ENCODE results near the gene RNF19B.
"Not testable (repeated sequence)": the region's sequence is repeated elsewhere in the genome, so short reads cannot be mapped to it uniquely, and the experiment has no call there.

RNF19B gene, protein sequence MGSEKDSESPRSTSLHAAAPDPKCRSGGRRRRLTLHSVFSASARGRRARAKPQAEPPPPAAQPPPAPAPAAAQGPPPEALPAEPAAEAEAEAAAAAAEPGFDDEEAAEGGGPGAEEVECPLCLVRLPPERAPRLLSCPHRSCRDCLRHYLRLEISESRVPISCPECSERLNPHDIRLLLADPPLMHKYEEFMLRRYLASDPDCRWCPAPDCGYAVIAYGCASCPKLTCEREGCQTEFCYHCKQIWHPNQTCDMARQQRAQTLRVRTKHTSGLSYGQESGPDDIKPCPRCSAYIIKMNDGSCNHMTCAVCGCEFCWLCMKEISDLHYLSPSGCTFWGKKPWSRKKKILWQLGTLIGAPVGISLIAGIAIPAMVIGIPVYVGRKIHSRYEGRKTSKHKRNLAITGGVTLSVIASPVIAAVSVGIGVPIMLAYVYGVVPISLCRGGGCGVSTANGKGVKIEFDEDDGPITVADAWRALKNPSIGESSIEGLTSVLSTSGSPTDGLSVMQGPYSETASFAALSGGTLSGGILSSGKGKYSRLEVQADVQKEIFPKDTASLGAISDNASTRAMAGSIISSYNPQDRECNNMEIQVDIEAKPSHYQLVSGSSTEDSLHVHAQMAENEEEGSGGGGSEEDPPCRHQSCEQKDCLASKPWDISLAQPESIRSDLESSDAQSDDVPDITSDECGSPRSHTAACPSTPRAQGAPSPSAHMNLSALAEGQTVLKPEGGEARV

DNA sequence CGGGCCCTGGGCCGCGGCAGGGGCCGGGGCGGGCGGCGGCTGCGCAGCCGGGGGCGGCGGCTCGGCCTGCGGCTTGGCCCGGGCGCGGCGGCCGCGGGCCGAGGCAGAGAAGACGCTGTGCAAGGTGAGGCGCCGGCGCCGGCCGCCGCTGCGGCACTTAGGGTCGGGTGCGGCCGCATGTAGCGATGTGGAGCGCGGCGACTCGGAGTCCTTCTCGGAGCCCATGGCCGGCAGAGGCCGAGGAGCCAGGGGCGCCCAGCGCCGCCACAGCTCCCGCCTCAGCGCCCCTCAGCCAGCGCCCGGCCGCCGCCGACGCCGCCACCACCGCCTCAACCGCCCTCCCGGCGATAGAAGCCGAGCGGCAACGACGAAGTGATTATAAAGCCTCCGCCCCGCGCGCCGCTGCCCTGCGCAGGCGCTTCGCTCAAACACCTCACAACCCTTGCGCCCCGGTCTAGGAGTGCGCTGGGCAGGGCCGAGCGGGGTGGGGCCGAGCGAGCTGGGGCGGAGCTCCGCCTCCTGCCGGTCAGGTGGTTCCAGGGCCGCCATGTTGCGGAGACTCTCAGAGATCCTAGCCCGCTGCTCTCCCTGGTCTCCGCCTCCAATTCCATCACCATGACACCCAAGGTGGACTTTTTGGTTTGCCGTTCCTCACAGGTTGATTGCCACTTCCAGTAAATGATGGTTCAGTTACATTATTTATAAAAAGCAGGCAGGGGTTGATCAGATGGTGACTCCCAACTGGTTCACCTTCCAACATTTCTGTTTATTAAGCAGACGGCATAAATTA is at the start of gene RNF19B:
TSS of gene RNF19B (minus strand) at position 349 of the 790 bp plus-strand sequence. CDS start at position 225, 124 bp downstream.
- DNase-seq = peak; percentile 82 to 93 (median 87)

DNA sequence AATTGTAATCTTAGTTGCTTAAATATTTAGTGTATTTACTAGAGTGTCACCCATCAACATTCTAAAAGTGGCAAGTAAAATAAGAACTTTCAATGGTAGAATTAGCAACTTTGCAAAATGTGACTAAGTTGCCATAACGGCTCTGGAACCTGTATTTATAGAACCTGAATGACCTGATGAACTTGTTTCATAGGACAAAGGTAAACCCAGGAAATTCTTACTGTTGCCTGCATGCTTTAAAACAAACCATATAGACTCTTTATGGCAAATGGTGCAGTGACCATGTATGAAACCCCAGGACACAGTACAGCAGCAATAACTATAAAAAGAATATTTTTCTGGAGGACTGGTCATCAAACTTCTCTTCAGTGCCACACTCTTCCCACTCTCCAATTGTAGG is 49.2 kb upstream of the RNF19B start:
- DNase-seq = no peak

DNA sequence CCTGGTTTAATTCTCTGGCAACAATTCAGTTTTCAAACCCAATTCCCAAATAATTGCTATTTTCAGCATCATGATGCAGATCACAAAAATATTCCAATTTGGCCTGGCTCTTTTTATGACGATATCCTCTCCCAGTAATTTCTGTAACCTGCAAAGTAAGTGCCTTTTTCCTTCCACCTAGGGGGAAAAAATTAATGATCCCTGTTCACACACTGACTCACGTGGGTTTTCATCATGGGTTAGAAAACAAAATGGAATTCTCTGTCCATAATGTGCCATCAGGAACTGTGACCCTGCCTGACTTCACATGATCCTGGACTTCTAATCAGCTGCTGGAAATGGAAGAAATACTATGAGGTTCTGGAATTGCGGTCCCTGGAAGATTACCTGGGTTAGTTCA is 47.6 kb upstream of the RNF19B start:
- no peak for DNase-seq

DNA sequence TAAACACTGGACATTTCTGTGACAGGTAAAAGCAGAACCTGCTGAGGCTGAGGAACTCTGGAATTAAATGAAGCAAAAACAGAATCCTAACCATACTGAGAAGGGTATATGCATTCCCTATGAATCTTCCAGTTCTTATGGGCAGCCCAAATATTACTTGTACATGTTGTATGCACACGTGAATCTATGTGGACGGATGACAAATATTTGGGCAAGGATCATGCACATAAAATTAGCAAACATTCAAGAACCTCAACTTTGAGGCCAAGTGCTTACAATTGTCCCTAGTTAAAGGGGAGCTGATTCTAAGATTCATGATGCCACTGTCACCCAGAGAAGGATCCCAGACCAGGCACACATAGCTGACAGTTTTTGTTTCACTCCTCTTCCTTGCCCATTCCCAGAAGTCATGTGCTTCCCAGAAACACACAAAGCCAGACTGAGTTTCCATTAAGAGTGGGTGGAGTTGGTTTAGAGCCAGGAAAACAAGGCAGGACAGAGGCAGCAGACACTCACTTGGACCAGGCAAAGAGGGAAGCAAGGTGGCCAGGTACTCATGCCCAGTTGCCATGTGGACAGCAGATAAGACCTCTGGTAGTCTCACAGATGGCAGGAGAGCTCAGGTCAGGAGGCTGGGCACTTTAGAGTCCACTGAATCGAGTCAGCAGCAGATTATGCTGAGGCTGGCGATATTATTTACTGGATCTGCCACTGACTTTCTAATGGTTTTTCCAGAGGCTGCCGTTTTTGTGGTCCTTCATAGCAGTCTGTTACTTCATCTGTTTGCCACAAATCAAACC is 46.5 kb upstream of the RNF19B start:
- no peak for DNase-seq

DNA sequence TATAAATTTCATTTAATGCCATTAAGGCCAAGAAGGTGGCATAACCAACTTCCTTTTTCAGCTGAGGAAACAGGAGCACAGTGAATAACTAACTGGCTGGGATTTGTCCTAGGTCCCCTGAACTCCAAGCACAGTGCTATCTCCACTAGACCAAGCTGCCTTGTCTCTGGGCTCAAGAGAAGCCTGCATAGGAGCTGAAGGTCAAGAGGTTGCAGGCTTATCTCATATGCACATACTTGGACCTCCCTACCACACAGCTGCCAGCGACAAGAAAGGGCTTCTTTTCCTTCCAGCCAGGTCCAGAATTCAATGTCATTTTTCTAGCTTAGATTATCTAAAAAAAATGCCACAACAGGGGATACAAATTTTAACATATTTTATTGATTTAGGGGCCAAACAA is 45.0 kb upstream of the RNF19B start:
- no peak for DNase-seq

DNA sequence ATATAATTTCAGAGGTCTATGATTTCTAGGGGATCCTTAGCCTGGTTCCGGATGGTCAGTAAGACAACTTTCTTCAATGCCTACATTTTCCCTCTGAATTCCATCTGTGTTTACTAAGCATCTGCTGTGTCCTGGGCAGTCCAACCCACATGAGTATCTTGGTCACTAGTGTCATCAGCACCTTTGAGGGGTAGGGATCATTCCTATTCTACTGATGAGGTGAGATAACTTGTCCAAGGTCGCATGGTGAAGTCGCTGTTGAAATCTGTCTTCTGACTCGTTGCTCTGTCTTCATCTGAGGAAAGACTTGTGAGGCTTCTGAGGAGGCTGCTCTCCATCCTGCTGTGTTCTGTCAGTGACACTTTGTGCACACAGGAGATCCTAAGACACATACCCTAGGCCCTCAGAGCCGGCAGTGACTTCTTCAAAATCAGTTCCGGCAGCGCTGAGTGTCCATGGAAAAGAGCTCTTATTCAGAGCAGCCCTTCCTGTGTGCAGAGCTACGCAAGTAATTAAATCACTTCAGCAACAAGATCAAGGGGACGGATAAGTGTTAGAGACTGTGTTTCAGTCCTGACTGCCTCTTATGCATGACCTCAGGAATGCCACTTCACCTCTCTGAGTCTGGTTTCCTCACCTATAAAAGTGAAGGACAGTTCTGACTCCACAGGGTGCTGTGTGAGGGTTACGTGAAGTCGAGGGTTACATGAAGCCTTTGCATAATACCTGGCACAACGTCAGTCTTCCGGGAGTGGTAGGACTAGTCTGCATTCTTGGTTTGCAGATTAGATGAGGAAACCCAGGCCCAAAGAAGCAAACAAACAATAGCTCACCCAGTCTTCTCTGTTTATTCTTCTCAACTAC is 43.7 kb upstream of the RNF19B start:
- DNase-seq = no peak

DNA sequence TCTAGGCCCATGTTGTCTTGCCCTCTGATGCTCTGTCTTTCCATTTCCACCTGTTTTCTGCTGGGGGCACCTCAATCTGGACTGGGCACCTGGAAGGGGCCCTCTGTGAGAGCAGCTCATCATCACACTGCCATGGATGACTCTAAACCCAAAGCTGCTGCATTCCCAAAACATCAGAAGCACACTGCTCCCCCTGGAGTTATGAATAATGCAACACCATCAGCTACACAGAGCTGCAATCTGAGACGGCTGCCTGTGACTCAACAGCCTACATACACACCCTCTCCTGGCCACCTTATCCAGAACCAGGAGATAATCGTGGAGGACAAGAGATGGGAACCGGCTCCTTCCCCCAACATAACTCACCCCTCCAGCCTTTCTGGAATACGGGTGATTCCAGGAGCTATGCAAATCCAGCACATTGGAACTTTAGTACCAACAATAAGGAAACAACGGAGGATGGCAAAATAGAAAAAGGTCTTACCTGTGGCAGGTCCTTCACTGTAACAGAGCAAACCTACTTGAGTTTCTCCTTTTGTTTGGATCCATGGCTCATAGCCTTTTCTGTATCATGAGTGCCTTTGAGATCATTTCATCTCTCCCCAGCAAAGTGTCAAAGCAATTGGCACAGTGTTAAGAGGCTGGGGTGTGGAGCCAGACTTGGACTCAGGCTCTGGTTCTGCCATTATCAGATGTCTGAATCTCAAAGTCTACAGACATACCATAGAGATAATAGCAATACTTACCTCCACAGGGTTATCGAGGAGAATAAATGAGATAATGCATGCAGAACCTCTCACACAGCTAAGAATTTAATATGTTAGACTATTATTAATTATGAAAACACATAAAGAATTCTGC is 42.8 kb upstream of the RNF19B start:
- DNase-seq = no peak

DNA sequence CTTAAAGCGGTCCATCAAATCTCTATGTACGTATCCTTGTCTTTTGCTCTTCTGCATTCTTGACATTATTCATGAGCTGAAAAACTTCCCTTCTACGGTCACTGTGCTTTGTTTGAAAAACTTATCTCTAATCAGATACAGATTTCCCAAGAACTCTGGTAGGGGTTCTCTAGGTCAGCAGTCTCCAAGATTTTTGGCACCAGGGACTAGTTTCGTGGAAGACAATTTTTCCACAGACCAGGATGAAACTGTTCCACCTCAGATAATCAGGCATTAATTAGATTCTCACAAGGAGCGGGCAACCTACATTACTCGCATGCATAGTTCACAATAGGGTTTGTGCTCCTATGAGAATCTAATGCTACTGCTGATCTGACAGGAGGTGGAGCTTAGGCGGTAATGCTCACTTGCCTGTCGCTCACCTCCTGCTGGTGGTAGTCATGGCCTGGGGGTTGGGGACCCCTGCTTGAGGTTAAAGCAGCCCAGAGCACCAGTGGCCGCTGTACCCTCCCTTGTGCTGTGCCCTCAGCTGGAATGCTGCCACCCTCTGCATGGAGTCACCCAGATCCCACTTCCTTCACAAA is 41.3 kb upstream of the RNF19B start:
- DNase-seq = no peak

DNA sequence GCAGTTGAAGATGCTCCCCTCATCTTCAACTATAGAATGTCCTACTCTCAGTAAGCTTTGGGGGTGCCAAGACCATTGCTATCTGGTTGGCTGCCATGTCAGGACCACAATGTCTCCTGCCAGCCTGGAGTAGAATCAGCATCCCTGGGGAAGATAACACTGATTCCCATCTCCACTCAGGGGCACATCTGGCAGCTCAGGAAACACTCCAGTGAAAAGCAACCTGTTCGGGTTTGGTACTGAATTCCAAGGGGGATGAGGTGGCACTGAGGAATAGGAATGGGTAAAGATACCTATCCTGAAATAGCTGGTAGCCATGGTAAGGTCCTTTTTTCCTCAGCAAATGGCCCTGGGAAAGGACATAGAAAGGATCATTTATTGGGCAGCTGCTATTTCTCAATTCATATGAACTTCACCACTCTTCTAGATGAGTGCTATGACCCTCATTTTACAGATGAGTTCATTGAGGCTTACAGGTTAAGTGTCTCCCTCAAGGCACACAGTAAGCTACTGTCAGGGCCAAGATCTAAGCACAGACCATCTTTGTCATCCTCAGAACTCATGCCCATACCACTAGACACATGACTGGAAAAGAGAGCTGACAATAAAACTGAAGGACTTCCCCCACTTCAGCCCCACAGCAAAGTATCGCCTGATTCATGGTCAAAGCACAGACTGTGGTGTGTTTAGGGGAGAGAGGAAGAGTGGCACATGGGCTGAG is 40.7 kb upstream of the RNF19B start:
- no peak for DNase-seq

DNA sequence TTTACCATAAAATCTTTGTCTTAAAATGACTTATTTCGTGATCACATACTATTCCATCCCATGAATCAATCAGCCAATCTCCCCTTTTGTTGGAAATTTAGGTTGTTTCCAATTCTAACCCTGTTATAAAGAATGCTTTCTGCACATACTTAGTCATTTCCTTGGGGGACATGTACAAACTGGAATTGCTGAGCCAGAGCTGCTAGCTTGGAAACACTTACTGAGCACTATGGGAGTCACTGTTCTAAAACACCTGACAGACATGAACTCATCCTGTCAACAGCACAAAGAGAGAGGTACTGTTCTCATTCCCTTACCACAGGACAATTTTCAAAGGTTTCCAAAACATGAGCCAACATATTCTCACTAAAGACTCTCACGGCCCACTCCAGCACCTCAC is 40.0 kb upstream of the RNF19B start:
- DNase-seq = no peak

DNA sequence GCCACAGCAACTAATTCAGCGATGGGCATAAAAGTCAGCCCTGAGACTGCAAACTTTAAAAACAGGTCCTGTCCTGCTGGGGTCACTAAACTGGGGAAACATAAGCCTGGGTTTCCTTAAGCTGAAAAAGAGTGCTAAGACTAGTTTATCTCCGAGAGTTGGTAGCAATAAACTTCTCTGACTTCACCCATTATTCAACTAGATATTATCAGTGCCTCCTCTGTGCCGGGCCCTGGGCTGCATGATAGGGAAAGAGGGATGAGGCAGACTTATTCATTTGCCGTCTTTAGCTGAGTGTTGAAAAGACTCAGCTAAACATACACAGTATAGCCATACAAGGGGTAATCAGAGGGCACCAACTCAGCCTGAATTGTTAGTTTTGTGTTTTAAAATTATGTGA is 39.0 kb upstream of the RNF19B start:
- no peak for DNase-seq

DNA sequence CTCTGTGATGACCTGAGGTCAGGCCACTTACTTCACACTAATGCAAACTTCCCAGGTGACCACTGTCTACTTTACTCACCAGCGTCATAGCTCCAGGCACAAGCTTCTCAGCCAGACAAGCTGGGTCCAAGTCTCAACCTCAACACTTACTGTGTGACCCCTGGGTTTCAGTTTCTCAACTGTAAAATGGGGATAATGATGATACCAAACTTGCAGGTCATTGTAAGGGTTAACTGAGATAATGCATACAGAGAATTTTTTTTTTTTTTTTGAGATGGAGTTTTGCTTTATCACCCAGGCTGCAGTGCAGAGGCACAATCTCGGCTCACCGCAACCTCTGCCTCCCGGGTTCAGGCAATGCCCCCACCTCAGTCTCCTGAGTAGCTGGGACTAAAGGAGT is 37.4 kb upstream of the RNF19B start:
- DNase-seq = no peak

DNA sequence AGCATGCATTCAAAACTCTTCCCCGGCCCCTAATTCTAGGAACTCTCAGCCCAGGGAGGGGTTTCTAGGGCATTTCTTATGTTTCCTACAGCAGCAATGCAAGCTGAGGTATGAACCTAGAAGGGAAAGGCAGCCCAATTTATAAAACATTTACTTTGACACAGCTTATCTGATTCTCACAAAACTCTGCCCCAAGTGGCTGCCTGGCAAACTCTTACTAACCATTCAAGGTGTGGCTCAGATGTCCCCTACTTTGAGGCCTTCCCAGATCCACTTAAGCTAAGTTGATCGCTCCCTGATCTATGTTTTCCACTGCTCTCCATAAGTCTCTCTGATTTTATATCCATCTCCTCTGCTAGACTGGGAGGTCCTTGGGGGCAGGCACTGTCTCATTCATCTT is 36.7 kb upstream of the RNF19B start:
- DNase-seq = no peak

DNA sequence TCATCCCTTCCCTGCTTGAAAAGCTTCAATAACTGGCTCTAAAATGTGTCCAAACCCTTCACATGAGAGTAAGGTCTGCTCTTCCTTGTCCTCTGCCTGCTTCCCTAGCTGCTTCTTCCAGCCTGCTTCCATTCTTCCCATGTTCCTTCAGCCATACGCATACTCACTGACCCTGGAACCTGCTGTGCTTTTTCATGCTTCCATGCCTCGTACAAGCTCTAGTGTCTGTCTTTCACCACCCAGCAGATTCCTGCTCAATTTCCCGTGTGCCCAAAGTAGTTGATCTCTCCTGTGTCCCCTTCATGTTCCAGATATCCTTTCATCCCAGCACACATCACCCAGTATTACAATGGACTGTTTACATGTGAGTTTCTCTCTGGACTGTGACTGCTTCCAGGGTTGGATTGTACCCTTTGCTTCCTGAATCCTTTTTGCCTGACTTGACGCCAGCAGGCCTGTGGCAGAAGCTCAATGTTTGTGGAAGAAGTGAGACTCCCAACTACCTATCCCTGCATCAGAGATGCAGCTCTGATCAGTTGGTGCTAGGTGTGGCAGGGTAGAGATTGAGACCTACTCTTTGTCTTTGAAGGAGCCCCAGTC is 35.9 kb upstream of the RNF19B start:
- no peak for DNase-seq

DNA sequence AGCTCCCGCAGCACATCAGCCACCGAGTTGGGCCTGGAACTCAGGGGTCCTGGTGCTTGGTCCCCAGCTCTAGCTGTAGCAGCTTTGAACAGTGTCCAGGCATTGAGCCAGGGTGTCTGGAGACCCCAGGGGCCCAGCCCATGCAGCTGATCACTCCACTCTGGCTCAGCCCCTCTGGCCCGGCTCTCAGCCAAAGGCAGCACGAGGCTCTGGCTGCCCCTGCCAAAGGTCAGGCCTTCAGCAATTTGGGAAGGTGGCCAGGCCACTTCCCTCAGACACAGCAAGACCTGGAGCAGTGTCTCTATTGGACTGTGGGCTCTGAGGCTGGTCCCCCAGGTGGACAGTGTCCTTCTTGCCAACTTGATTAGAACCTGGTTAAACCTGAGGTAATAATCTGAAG is 34.4 kb upstream of the RNF19B start:
- no peak for DNase-seq

DNA sequence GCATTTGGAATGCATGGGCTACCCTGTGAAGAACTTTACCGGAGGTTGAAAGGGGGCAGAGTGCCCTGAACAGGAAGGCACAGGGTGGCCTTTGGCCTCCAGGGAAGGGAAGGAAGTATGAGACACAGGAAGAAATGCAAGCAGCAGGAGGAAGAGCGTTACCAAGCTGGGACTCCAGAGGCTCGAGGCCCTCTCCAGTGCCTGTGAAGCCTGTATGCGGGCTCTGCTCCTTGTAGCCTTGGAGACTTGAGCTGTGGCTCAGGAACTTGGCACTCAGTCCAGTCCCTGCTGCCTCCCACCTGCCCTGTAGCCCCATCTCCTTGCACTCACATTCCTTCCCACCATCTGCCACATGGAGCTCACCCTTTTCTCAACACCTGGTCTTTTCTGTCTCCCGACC is 33.5 kb upstream of the RNF19B start:
- DNase-seq = no peak

DNA sequence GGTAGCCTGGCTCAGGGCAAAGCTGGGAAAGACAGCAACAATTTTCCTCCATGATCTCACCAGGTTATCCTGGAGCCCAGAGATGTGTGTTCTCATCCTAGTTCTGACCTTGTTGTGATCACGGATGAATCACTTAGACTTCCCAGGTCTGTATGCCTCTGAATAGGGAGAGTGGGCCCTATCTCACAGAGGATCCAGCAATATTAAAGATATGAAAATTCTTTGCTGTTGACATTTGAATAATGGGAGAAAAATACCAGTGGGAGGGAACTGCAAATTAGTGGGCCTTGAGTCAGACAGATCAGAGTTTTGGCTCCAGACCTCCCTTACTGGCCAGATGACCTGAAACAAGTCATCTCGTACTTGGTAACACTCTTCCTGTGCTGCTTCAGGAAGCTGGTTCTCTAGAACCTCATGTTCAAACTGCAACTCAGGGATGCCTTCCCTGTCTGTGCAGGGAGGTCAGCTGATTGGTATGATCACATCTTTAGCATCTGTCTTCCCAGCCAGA is 32.8 kb upstream of the RNF19B start:
- no peak for DNase-seq

DNA sequence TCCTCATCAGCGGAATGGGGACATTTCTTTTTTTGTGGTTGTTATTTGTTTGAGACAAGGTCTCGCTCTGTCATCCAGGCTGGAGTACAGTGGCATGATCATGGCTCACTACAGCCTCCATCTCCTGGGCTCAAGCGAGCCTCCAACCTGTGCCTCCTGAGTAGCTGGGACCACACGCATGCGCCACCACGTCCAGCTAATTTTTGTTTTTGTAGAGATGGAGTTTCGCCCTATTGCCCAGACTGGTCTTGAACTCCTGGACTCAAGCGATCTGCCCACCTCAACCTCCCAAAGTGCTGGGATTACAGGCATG is 28.7 kb upstream of the RNF19B start:
- DNase-seq = not testable (repeated sequence)

Measured in activated naive CD4-positive, alpha-beta T cell (primary cell).